SU-DHL-6 (cell line): ENCODE results near the gene ITGA11.

Source experiments
- H2AFZ ChIP-seq: fragments of 200-600 bp; sonication (generic); 2 replicates; pipeline ENCODE4 v1.6.1; 2014; ENCODE audit warnings: low read depth, mild to moderate bottlenecking, moderate library complexity, mixed read lengths, antibody characterized with exemption, low read length; ENCODE audit not compliant: severe bottlenecking
- H3F3A ChIP-seq: fragments of 200-600 bp; shearing (Covaris generic); 2 replicates; pipeline ENCODE4 v1.6.0; 2016; ENCODE audit warnings: antibody characterized with exemption, mild to moderate bottlenecking; ENCODE audit not compliant: insufficient read depth
- H3K27ac ChIP-seq: fragments of 200-600 bp; sonication (generic); 2 replicates; pipeline ENCODE4 v1.5.1; 2016; ENCODE audit warnings: low read depth, mild to moderate bottlenecking, low read length, moderate library complexity, mixed read lengths
- H3K27me3 ChIP-seq: fragments of 200-600 bp; sonication (generic), shearing (Covaris generic); 2 replicates; pipeline ENCODE4 v1.6.0; 2014; ENCODE audit warnings: mild to moderate bottlenecking, low read length
- H3K36me3 ChIP-seq: fragments of 200-600 bp; sonication (generic); 2 replicates; pipeline ENCODE4 v1.6.1; 2014; ENCODE audit warnings: mild to moderate bottlenecking, low read length, mixed read lengths
- H3K4me2 ChIP-seq: fragments of 300-600, 200-600 bp; shearing (Covaris generic), sonication (generic); 2 replicates; pipeline ENCODE4 v1.6.0; 2014; ENCODE audit warnings: low read length, low read depth, mild to moderate bottlenecking; ENCODE audit not compliant: poor library complexity, severe bottlenecking
- H3K4me3 ChIP-seq: fragments of 200-600 bp; sonication (generic); 2 replicates; pipeline ENCODE4 v1.5.1; 2014; ENCODE audit warnings: antibody characterized with exemption, low read length, mild to moderate bottlenecking, mixed read lengths; ENCODE audit not compliant: insufficient read depth, poor library complexity, severe bottlenecking
- H3K79me2 ChIP-seq: fragments of 200-600 bp; sonication (generic); 2 replicates; pipeline ENCODE4 v1.6.1; 2014; ENCODE audit warnings: mild to moderate bottlenecking, low read length, moderate library complexity; ENCODE audit not compliant: insufficient read depth
- H3K9ac ChIP-seq: fragments of 200-600 bp; sonication (generic); 2 replicates; pipeline ENCODE4 v1.7.0; 2014; ENCODE audit warnings: mild to moderate bottlenecking, low read length
- H3K9me2 ChIP-seq: fragments of 200-600 bp; sonication (generic); replicated peaks from 2 replicates; pipeline ENCODE4 v1.6.1; 2014; ENCODE audit warnings: low read length; ENCODE audit not compliant: insufficient read depth
- H3K9me3 ChIP-seq: fragments of 200-600 bp; sonication (generic); 2 replicates; pipeline ENCODE4 v1.6.1; 2014; ENCODE audit warnings: low read length, mixed read lengths; ENCODE audit not compliant: insufficient read depth
- H4K20me1 ChIP-seq: fragments of 200-600 bp; sonication (generic); 2 replicates; pipeline ENCODE4 v1.6.1; 2014; ENCODE audit warnings: low read depth, mild to moderate bottlenecking, antibody characterized with exemption, low read length, moderate library complexity, mixed read lengths
- EZH2phosphoT487 ChIP-seq: fragments of 200-600 bp; sonication (generic), shearing (Covaris generic); conservative IDR thresholded peaks from 2 replicates; pipeline ENCODE4 v1.6.1; 2018; ENCODE audit warnings: mild to moderate bottlenecking, antibody characterized with exemption, low read length, moderate library complexity, mixed read lengths
- TF ChIP-seq, protein P1 (sequence below): fragments of 200-600 bp; sonication (generic); IDR thresholded peaks from one replicate; pipeline ENCODE4 v1.5.1; 2017; ENCODE audit warnings: antibody characterized with exemption, mild to moderate bottlenecking, low read length, moderate library complexity; ENCODE audit not compliant: insufficient read depth, poor library complexity, severe bottlenecking

The ITGA11 gene

DNA sequence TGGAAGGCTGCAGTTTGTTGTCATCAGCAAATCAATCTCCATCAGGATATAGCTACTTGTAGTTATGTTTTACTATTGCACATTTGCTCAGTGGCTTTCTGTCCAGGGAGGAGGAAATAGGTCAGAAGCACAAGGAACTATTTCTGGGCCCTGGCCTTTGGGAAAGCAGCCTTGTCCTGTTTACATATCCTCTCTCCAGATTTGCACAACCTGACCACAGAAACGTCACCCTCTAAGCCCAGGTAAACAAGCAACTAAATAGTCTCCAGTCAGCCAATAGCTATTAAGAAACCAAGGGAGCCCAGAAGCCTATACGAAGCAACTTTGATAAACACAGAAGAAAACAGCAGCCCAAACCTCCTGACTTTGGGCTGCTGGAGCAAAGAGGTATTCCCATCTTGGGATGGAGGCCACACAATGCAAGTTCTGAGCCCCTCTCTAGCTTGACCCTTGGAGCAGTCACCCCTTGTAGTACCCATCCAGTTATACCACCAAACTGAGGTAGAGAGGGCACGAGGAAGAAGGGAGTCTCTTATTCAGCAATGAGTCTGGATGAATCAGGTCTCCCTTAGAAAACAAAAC lies 156.7 kb downstream of the ITGA11 start:
- Histone ChIP-seq H3K27me3 (no peaks in the 10 kb centered on the region), H3K4me2 (no peak overlapping the region), H3K9ac (no peak overlapping the region), H3K27ac (no peak overlapping the region), H2AFZ (no peak overlapping the region), H3K9me2 (no peaks in the 10 kb centered on the region), H4K20me1 (peaks cover 15% of the 10 kb centered on the region), H3K79me2 (peaks cover 23% of the 10 kb centered on the region), H3K4me3 (no peak overlapping the region), H3K9me3 (no peaks in the 10 kb centered on the region), H3F3A (peaks cover 11% of the 10 kb centered on the region; the same call in 1 of the 2 replicates), H3K36me3 (no peaks in the 10 kb centered on the region)
- TF ChIP-seq, protein P1, sequence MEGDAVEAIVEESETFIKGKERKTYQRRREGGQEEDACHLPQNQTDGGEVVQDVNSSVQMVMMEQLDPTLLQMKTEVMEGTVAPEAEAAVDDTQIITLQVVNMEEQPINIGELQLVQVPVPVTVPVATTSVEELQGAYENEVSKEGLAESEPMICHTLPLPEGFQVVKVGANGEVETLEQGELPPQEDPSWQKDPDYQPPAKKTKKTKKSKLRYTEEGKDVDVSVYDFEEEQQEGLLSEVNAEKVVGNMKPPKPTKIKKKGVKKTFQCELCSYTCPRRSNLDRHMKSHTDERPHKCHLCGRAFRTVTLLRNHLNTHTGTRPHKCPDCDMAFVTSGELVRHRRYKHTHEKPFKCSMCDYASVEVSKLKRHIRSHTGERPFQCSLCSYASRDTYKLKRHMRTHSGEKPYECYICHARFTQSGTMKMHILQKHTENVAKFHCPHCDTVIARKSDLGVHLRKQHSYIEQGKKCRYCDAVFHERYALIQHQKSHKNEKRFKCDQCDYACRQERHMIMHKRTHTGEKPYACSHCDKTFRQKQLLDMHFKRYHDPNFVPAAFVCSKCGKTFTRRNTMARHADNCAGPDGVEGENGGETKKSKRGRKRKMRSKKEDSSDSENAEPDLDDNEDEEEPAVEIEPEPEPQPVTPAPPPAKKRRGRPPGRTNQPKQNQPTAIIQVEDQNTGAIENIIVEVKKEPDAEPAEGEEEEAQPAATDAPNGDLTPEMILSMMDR, result no peak
- TF ChIP-seq EZH2phosphoT487, result no peak

DNA sequence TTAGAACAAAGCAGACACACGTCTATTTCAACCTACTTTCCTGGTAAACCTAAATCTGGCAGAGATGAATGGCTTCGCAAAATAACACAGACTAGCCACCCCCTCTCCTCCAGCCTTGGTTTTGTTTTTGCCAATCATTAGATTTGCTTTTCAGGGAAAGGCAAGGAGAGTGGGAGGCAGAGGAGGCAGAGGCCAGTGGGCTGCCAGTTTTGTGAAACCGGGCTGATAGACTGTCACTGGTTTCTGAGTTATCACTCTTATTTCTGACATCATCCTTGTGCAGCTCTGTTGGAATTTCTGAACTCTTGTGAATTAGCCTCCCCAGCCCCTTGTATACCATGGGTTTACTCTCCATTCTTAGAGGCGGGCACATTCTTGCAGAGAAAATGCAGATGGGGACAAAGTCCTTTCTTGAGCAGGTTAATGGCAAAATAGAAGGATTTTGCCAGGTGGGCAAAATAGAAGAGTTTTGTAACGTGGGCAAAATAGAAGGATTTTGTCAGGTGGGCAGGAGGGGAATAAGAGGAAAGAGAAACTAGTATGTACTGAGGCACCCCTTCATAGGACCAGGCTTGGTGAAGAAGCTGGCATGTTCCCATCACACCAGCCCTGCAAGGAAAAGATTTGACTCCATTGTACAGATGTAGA lies 157.6 kb downstream of the ITGA11 start:
- Histone ChIP-seq H3K4me3 (no peak overlapping the region), H3K27me3 (no peaks in the 10 kb centered on the region), H4K20me1 (peaks cover 6% of the 10 kb centered on the region), H2AFZ (no peak overlapping the region), H3F3A (peaks cover 11% of the 10 kb centered on the region; the same call in 1 of the 2 replicates), H3K79me2 (peaks cover 14% of the 10 kb centered on the region), H3K9me3 (no peaks in the 10 kb centered on the region), H3K9me2 (no peaks in the 10 kb centered on the region), H3K27ac (no peak overlapping the region), H3K36me3 (no peaks in the 10 kb centered on the region), H3K4me2 (no peak overlapping the region), H3K9ac (no peak overlapping the region)
- TF ChIP-seq, protein P1, result no peak
- no peak for TF ChIP-seq EZH2phosphoT487

DNA sequence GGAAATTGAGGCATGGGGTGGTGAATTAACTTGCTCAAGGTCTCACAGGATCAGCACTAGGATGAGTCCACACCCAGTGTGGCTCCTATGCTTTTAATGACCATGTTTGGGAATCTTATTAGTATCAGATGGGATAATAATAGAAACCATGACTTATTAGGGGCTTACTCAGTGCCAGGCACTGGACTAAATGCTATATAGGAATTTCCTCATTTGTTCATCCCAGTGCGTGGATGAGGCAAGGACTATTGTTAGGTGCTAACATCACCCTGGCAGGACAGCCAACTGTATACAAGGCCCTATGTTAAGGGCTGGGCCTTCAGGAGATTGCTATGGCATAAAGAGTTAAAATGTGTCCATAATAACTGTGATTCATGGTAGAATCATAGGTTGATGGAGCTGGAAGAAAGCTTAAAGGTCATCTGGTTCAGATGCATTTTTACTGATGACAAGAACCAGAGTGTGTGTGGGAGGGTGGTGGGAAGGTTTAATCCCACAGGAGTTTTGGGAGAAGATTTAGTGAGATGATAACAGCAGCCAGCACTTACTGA lies 159.2 kb downstream of the ITGA11 start:
- H3K27me3 ChIP-seq, result no peaks in the 10 kb centered on the region
- H3F3A ChIP-seq, result no peaks in the 10 kb centered on the region
- TF ChIP-seq, protein P1, result no peak
- TF ChIP-seq EZH2phosphoT487, result no peak
- H3K9me3 ChIP-seq, result no peaks in the 10 kb centered on the region
- H3K9me2 ChIP-seq, result no peaks in the 10 kb centered on the region
- no peak overlapping the region for H2AFZ ChIP-seq
- H4K20me1 ChIP-seq, result no peaks in the 10 kb centered on the region
- no peak overlapping the region for H3K27ac ChIP-seq
- H3K4me2 ChIP-seq, result no peak overlapping the region
- H3K36me3 ChIP-seq, result no peaks in the 10 kb centered on the region
- H3K9ac ChIP-seq, result no peak overlapping the region
- H3K79me2 ChIP-seq, result no peaks in the 10 kb centered on the region
- H3K4me3 ChIP-seq, result no peak overlapping the region
